Gastroesophageal sphincter (tissue), 4 donors: ENCODE measurements around the gene RNF181. TPM values are rescaled to one million over a fixed set of nuclear protein-coding genes. Genes with fewer than 3 reads are reported as not detected.
"Not testable (repeated sequence)": the region's sequence is repeated elsewhere in the genome, so short reads cannot be mapped to it uniquely, and the experiment has no call there.

Source experiments
- ATAC-seq: fragments of 150-250 bp; one replicate; pipeline ENCODE4 v1.9.1; 2016; ENCODE audit warnings: mild to moderate bottlenecking, moderate library complexity
- H3K27ac ChIP-seq, 4 donors: fragments of 200-600 bp; sonication (generic) in 3 of 4; 1 replicate in 3 of 4; 2 replicates in 1 of 4; pipeline ENCODE4 v1.5.1; 2016 to 2019
- H3K27me3 ChIP-seq: fragments of 200-600 bp; sonication (generic); one replicate; pipeline ENCODE4 v1.5.1; 2019
- H3K36me3 ChIP-seq, 2 donors: fragments of 200-600 bp; sonication (generic); one replicate each; pipeline ENCODE4 v1.5.1; 2019; ENCODE audit warnings: control low read depth in 1 of 2
- H3K4me1 ChIP-seq, 3 donors: fragments of 200-600 bp; sonication (generic); 1 replicate in 2 of 3; 2 replicates in 1 of 3; pipeline ENCODE4 v1.5.1; 2016 to 2019; ENCODE audit warnings: control low read depth in 2 of 3
- H3K4me3 ChIP-seq, 2 donors: fragments of 200-600 bp; sonication (generic); one replicate each; pipeline ENCODE4 v1.5.1; 2019; ENCODE audit warnings: mild to moderate bottlenecking in 1 of 2, moderate library complexity in 1 of 2
- H3K9me3 ChIP-seq, 3 donors: fragments of 200-600 bp; sonication (generic); one replicate each; pipeline ENCODE4 v1.5.1; 2017 to 2019; ENCODE audit warnings: control low read depth in 2 of 3
- CTCF ChIP-seq, 4 experiments: fragments of 200-600 bp in 2 of 4; fragments of 450-650 bp in 2 of 4; sonication (generic) in 1 of 4; IDR thresholded peaks; one replicate each; pipeline ENCODE4 v1.5.1; 2017 to 2019; ENCODE audit warnings: antibody characterized with exemption in 4 of 4, mild to moderate bottlenecking in 2 of 4, moderate library complexity in 2 of 4
- EP300 ChIP-seq: sonication (generic); formaldehyde crosslinking; IDR thresholded peaks from one replicate; pipeline ENCODE4 v1.6.1; 2017; ENCODE audit warnings: antibody characterized with exemption, mild to moderate bottlenecking
- POLR2A ChIP-seq, 2 donors: fragments of 450-650 bp; IDR thresholded peaks; one replicate each; pipeline ENCODE4 v1.6.1; 2017; ENCODE audit warnings: antibody characterized with exemption in 2 of 2, mild to moderate bottlenecking in 2 of 2, moderate library complexity in 1 of 2
- POLR2AphosphoS5 ChIP-seq: sonication (generic); formaldehyde crosslinking; IDR thresholded peaks from one replicate; pipeline ENCODE4 v1.6.1; 2017; ENCODE audit warnings: antibody characterized with exemption
- WGBS, 2 donors: methylation state at CpG; one replicate each; pipeline ENCODE4 v1.1.5; 2018; ENCODE audit warnings: low coverage in 1 of 2; 5-methylcytosine and 5-hydroxymethylcytosine counted together
- total RNA-seq, 4 donors: library from RNA; depleted of rRNA; stranded (reverse); fragments of >200 nt; gene quantifications; one replicate each; pipeline ENCODE4 v1.1.0, GENCODE V29; 2016

The RNF181 gene
- total RNA-seq, 4 donors from 2014 or later: 113 to 174 (median 148) TPM

- TF ChIP-seq CTCF (IDR thresholded peaks at IDR 0.05): no peak
- Histone ChIP-seq H3K4me3 (no peak overlapping the region), H3K36me3 (peaks cover 0 to 6% of the 10 kb centered on the region in 2 donors), H3K4me1 (peaks cover 0 to 93% (median 36%) of the 10 kb centered on the region in 3 donors), H3K27ac (peak overlapping the region in 3 of 4 donors; percentile 33 to 73 (median 63)), H3K27me3 (no peaks in the 10 kb centered on the region), H3K9me3 (no peaks in the 10 kb centered on the region)
- ATAC-seq: peak; percentile 25
- 67% methylated on average over 4 of the region's 4 CpGs; no CpG with 5 or more reads in 1 of the 2 donors for WGBS, 2 donors
Measured at GRCh38 chr2:85589181-85589580, 6.4 kb upstream of the RNF181 start.

GRCh38 chr2:85589982-85590791 is 5.4 kb upstream of the RNF181 start:
- 54 to 61% methylated on average over 4 to 7 of the region's 7 CpGs for WGBS, 2 donors
- H3K4me3 ChIP-seq: no peak overlapping the region
- peak overlapping the region in 3 of 4 donors; percentile 63 to 74 (median 73) for H3K27ac ChIP-seq
- H3K27me3 ChIP-seq: no peaks in the 10 kb centered on the region
- peak; percentile 6 for ATAC-seq
- H3K36me3 ChIP-seq: peaks cover 0 to 6% of the 10 kb centered on the region in 2 donors
- peak; percentile 8 for TF ChIP-seq POLR2AphosphoS5
- TF ChIP-seq EP300: no peak
- H3K9me3 ChIP-seq: no peaks in the 10 kb centered on the region
- H3K4me1 ChIP-seq: peaks cover 0 to 93% (median 37%) of the 10 kb centered on the region in 3 donors

- ATAC-seq: no peak
- Histone ChIP-seq H3K27ac (peak overlapping the region; percentile 8 to 74 (median 68)), H3K4me3 (no peak overlapping the region), H3K27me3 (no peaks in the 10 kb centered on the region), H3K4me1 (peaks cover 0 to 86% (median 33%) of the 10 kb centered on the region in 3 donors), H3K36me3 (peaks cover 0 to 6% of the 10 kb centered on the region in 2 donors), H3K9me3 (no peaks in the 10 kb centered on the region)
- TF ChIP-seq CTCF (IDR thresholded peaks at IDR 0.05): no peak
- TF ChIP-seq EP300: no peak
- TF ChIP-seq POLR2AphosphoS5: no peak
- TF ChIP-seq POLR2A (IDR thresholded peaks at IDR 0.05): no peak
- whole genome bisulfite sequencing, 2 donors: 57% methylated on average over 1 of the region's 2 CpGs; no CpG with 5 or more reads in 1 of the 2 donors
Measured at GRCh38 chr2:85590950-85591349, 4.6 kb upstream of the RNF181 start.

GRCh38 chr2:85591563-85591962 is 4.0 kb upstream of the RNF181 start:
- ATAC-seq: no peak
- Histone ChIP-seq H3K4me1 (peaks cover 0 to 86% (median 37%) of the 10 kb centered on the region in 3 donors), H3K27me3 (no peaks in the 10 kb centered on the region), H3K36me3 (peaks cover 0 to 8% of the 10 kb centered on the region in 2 donors), H3K9me3 (no peaks in the 10 kb centered on the region), H3K4me3 (no peak overlapping the region), H3K27ac (peak overlapping the region in 3 of 4 donors; percentile 63 to 74 (median 73))
- WGBS, 2 donors: 75 to 81% methylated on average over 5 to 8 of the region's 12 CpGs
- no peak for TF ChIP-seq EP300
- TF ChIP-seq POLR2A (IDR thresholded peaks at IDR 0.05): no peak
- TF ChIP-seq CTCF (IDR thresholded peaks at IDR 0.05): no peak
- TF ChIP-seq POLR2AphosphoS5: no peak

GRCh38 chr2:85592299-85592698 is 3.2 kb upstream of the RNF181 start:
- H3K27me3 ChIP-seq, H3K4me3 ChIP-seq, H3K9me3 ChIP-seq, ATAC-seq: not testable (repeated sequence)
- Histone ChIP-seq H3K27ac (peak overlapping the region in 2 of 4 donors; percentile 63 to 74), H3K36me3 (peaks cover 0 to 15% of the 10 kb centered on the region in 2 donors), H3K4me1 (peaks cover 0 to 86% (median 42%) of the 10 kb centered on the region in 3 donors)
- WGBS, 2 donors: 85 to 100% methylated on average over 1 to 7 of the region's 9 CpGs

- Histone ChIP-seq H3K9me3 (no peaks in the 10 kb centered on the region), H3K27ac (peak overlapping the region in 1 of 4 donors; percentile 11), H3K36me3 (peaks cover 0 to 23% of the 10 kb centered on the region in 2 donors), H3K4me1 (peaks cover 0 to 84% (median 42%) of the 10 kb centered on the region in 3 donors), H3K4me3 (no peak overlapping the region), H3K27me3 (no peaks in the 10 kb centered on the region)
- no peak for TF ChIP-seq EP300
- 50% methylated on average over 2 of the region's 3 CpGs; no CpG with 5 or more reads in 1 of the 2 donors for WGBS, 2 donors
- no peak for ATAC-seq
Measured at GRCh38 chr2:85593023-85593422, 2.5 kb upstream of the RNF181 start.
